Measurements from ENCODE around the gene STC2. TPM values are rescaled to one million over a fixed set of nuclear protein-coding genes. Genes with fewer than 3 reads are reported as not detected.

Gene STC2
- total RNA-seq, 2 donors from 2014 or later: not detected

DNA sequence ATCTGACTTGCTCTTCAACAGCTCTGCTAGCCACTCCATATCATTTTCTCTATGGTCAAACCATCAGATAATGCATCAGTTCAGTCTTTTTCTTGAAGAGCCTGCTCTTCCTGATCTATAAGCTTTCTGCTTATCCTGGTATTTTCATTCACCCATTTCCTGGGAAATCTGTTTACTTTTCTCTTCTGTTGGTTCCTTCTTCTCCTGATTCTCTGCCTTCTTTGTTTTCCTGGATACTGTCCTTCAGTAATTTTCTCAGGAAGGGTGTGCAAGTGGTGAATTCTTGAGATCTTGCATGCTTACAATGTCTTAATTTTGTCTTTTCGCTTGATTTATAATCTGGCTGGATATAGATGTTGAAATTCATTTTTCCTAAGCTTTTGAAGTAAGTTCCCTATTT, 53.4 kb downstream of the STC2 start:
- Mint-ChIP-seq H3K4me1 (no peaks in the 10 kb centered on the region), H3K4me3 (no peak overlapping the region), H3K36me3 (ENCODE audit: low read depth) (no peaks in the 10 kb centered on the region), H3K27me3 (peaks cover 43% of the 10 kb centered on the region), H3K27ac (no peak overlapping the region)
- H3K9me3 ChIP-seq (ENCODE audit: control insufficient read depth, low read length, poor library complexity, severe bottlenecking): no peaks in the 10 kb centered on the region
- DNase-seq: no peak
- ATAC-seq: no peak

DNA sequence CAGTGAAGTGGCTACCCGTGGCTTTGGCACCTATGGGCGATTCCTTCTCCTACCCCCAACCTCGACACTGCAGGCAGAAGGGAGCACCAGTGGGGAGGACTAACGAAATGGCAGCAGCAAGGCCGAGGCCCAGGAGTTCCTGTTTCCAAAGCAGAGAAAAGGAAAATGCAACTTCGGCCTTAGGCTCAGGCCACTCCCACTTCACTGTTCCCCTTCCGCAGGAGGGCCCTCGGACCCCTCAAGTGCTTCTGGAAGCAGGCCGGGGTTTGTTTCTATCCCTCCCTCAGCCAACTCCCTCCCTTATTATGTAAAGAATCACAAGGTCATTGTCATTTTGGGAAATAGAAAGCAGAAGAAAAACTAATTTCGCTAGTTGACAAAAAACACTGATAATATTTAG, 56.8 kb downstream of the STC2 start:
- ATAC-seq (no peak), DNase-seq (no peak)
- Mint-ChIP-seq H3K4me1 (no peaks in the 10 kb centered on the region), H3K27me3 (peaks cover 39% of the 10 kb centered on the region), H3K4me3 (no peak overlapping the region), H3K36me3 (ENCODE audit: low read depth) (no peaks in the 10 kb centered on the region), H3K27ac (no peak overlapping the region)
- no peaks in the 10 kb centered on the region for H3K9me3 ChIP-seq (ENCODE audit: control insufficient read depth, low read length, poor library complexity, severe bottlenecking)

DNA sequence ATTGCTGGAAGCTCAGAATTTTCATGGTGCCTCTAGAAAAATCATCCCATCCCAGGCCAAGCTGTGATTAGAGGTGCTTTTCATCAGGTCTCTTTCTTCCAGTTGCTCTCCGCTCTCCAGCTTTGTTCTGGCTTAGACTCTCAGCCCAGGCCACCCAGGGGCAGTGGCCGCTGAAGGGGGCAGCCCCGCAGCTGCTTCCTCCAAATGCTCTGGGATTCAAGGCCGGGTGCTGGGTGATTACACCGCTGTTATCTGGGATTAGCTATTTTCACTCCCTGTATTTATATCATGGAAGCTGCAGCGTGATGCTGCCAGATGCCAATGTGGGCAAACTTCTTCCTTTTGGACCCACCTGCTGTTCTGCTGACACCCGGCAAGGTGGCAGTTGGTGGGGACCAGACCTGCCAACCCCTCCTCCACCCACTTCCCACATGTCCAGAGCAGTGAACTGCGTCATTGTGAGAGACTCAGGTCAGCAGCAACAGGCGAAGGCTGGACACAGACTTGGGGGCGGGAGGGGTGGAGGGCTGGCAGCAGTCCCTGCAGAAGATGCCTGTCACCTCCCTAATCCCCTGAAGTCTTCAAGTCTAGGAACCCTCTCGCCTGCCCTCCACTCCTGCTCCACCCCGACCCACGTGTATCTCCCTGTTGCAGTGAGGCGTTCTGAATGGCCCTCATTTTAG, 59.3 kb downstream of the STC2 start:
- H3K27ac Mint-ChIP-seq: no peak overlapping the region
- ATAC-seq (no peak), DNase-seq (no peak)
- no peaks in the 10 kb centered on the region for H3K9me3 ChIP-seq (ENCODE audit: control insufficient read depth, low read length, poor library complexity, severe bottlenecking)
- H3K4me3 Mint-ChIP-seq: no peak overlapping the region
- H3K27me3 Mint-ChIP-seq: peaks cover 46% of the 10 kb centered on the region
- H3K4me1 Mint-ChIP-seq: no peaks in the 10 kb centered on the region
- no peaks in the 10 kb centered on the region for H3K36me3 Mint-ChIP-seq (ENCODE audit: low read depth)

DNA sequence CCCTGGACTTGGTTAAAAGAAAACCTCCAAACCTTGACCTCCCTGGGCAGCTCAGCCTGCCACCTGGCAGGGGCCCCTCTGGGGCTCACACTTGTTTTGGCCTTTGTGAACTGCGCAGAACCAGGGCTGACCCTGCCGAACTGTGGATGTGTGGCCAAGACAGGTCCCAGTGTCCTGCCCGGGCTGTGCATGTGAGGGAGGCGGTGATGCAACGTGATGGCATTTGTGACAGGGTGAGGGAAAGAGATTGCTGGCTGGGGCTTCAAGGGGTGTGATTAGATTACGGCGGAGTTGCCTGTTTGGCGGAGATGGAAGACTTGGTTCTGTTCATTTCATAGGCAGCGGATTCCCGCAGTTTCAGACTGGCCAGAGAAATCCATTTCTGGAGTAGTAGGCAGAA, 62.8 kb downstream of the STC2 start:
- ATAC-seq (no peak), DNase-seq (no peak)
- H3K36me3 Mint-ChIP-seq (ENCODE audit: low read depth): no peaks in the 10 kb centered on the region
- no peaks in the 10 kb centered on the region for H3K4me1 Mint-ChIP-seq
- no peak overlapping the region for H3K4me3 Mint-ChIP-seq
- peaks cover 50% of the 10 kb centered on the region for H3K27me3 Mint-ChIP-seq
- H3K9me3 ChIP-seq (ENCODE audit: control insufficient read depth, low read length, poor library complexity, severe bottlenecking): no peaks in the 10 kb centered on the region
- no peak overlapping the region for H3K27ac Mint-ChIP-seq

Other genes starting within 250 kb of the STC2 start
- 10 to 100 TPM; 27.0 to 30.4 TPM for gene BNIP1, start 183.9 kb downstream of the STC2 start, total RNA-seq
- not detected for gene NKX2-5, start 93.2 kb downstream of the STC2 start, total RNA-seq

All from T-helper 17 cell (primary cell).